ENCODE measurements around the gene CPNE1.

DNA sequence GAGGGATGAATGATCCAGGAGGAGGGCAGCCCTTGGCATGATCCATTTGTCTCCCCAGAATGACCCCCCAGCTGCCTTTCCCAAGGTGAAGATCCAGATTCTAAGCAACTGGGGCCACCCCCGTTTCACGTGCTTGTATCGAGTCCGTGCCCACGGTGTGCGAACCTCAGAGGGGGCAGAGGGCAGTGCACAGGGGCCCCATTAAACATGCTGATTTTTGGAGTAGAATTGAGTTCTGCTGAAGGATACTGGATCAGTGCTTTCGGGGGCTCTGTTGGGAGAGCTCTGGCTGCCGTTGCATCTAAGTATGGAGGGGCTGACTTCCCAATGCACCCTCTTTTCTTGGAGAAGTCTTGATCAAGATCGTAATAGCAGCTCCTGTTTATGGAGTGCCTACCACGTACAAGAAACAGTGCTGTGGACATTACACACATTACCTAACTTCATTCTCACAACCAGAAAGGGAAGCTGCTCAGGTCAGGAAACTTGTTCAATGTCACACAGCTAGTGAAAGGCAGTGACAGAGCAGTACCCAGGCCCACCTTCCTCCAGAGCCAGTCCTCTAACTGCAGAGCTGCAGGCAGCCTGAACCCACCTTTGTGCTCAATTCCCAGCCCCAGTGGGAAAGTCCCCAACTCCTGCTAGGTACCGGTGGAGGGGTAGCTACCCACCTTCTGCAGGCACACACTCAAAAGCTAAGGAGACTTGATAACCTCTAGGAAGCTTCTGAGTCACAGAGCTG lies 43.7 kb downstream of the CPNE1 start:
- TF ChIP-seq SP1 (IDR thresholded peaks at IDR 0.05; ENCODE audit: low read depth, low read length) (no peak), CREB1 (IDR thresholded peaks at IDR 0.05; ENCODE audit: low read depth) (no peak), TAF1 (IDR thresholded peaks at IDR 0.05; ENCODE audit: borderline replicate concordance, low read depth, low read length) (no peak), SMC3 (IDR thresholded peaks at IDR 0.05; ENCODE audit: borderline replicate concordance, low read length) (no peak), POLR2A (IDR thresholded peaks at IDR 0.05; ENCODE audit: low read depth, low read length) (no peak), MEF2B (IDR thresholded peaks at IDR 0.05; ENCODE audit: partially characterized antibody, poor library complexity, severe bottlenecking) (no peak), SIX5 (IDR thresholded peaks at IDR 0.05; ENCODE audit: low read depth, low read length, severe bottlenecking) (no peak), SREBF1 (IDR thresholded peaks at IDR 0.05; ENCODE audit: low read length) (no peak), CEBPB (IDR thresholded peaks at IDR 0.05; ENCODE audit: borderline replicate concordance in 1 of 2, low read depth in 2 of 2, low read length in 2 of 2) (no peak), MYC (IDR thresholded peaks at IDR 0.05; ENCODE audit: insufficient read depth, insufficient read length, insufficient replicate concordance, low read length, severe bottlenecking) (no peak), ZNF24 (IDR thresholded peaks at IDR 0.05) (no peak)
- TF ChIP-seq, protein P1, sequence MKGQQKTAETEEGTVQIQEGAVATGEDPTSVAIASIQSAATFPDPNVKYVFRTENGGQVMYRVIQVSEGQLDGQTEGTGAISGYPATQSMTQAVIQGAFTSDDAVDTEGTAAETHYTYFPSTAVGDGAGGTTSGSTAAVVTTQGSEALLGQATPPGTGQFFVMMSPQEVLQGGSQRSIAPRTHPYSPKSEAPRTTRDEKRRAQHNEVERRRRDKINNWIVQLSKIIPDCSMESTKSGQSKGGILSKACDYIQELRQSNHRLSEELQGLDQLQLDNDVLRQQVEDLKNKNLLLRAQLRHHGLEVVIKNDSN (IDR thresholded peaks at IDR 0.05; ENCODE audit: borderline replicate concordance, extremely low read length, insufficient read depth, low read depth, low read length) = no peak
- TF ChIP-seq, protein P2, sequence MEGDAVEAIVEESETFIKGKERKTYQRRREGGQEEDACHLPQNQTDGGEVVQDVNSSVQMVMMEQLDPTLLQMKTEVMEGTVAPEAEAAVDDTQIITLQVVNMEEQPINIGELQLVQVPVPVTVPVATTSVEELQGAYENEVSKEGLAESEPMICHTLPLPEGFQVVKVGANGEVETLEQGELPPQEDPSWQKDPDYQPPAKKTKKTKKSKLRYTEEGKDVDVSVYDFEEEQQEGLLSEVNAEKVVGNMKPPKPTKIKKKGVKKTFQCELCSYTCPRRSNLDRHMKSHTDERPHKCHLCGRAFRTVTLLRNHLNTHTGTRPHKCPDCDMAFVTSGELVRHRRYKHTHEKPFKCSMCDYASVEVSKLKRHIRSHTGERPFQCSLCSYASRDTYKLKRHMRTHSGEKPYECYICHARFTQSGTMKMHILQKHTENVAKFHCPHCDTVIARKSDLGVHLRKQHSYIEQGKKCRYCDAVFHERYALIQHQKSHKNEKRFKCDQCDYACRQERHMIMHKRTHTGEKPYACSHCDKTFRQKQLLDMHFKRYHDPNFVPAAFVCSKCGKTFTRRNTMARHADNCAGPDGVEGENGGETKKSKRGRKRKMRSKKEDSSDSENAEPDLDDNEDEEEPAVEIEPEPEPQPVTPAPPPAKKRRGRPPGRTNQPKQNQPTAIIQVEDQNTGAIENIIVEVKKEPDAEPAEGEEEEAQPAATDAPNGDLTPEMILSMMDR (IDR thresholded peaks at IDR 0.05 in 2 of 3, conservative IDR thresholded peaks at IDR 0.05 in 1 of 3; ENCODE audit: control insufficient read depth in 2 of 3, extremely low read depth in 1 of 3, insufficient read depth in 1 of 3, low read depth in 3 of 3, low read length in 3 of 3) = no peak

Measured in GM12878 (cell line).